ENCODE results near the gene CERS6. TPM values are rescaled to one million over a fixed set of nuclear protein-coding genes. Genes with fewer than 3 reads are reported as not detected.

The CERS6 gene
- polyA plus RNA-seq, 4 donors = 6.8 to 55.4 (median 21.9) TPM

DNA sequence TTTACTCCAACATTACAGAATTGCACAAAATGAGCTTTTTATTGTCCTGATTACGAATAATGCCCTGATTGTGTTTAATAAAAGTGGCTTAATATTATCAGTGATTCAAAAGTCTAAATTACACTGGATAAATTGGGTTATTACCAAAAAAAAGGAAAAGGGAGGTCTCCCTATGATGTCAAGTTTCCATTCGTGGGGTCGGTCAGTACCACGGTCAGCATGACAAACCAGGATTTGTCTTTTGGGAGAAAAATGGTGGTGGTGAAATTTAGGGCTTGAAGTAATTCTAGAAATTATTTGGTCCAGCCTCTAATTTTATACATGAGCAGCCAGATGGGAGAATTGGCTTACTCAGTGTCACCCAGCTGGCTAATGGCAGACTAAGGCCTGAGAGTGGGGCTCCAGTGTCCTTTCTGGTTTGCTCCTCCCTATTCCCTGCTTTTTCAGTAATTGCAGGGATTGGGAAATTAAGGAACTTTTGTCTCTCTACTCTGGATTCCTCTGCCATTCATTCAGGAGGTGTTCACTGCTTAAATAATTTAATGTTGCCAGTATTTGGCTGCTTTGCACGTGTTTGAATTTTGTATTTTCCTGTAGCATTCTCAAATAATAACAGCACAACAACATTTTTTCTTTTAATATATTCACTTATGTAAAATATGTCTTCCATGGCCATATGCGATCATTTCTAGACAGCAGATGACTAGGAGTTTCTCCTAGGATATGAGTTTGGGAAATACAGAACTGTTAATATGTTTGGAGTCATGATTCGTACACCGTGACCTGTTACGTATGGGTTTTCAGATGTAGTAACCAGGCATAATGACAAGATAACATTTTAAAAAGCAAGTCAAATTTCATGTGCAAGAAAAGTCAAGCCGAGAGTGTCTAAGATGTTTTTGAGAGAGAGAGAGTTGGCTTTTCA is 217.5 kb downstream of the CERS6 start:
- Histone ChIP-seq H3K27ac (ENCODE audit: low read depth in 1 of 3, low read length in 2 of 3) (no peak overlapping the region), H3K9me3 (ENCODE audit: control insufficient read depth in 2 of 2, insufficient read depth in 1 of 2, low read depth in 1 of 2, low read length in 1 of 2) (no peaks in the 10 kb centered on the region), H3K4me3 (ENCODE audit: low read depth in 1 of 3, low read length in 3 of 3) (no peak overlapping the region), H3K27me3 (ENCODE audit: control insufficient read depth in 3 of 3, insufficient read depth in 3 of 3, low read length in 3 of 3) (no peaks in the 10 kb centered on the region), H3K4me1 (ENCODE audit: control insufficient read depth in 3 of 3, insufficient read depth in 2 of 3, low read depth in 1 of 3, low read length in 2 of 3) (peaks cover 0 to 6% (median 0%) of the 10 kb centered on the region in 3 donors), H3K36me3 (ENCODE audit: control insufficient read depth in 3 of 3, insufficient read depth in 2 of 3, low read depth in 1 of 3, low read length in 3 of 3) (no peaks in the 10 kb centered on the region)
- WGBS, 3 donors = 78 to 92% (median 85%) methylated on average over 10 of the region's 10 CpGs
- FAIRE-seq (no peak), DNase-seq (no peak)

DNA sequence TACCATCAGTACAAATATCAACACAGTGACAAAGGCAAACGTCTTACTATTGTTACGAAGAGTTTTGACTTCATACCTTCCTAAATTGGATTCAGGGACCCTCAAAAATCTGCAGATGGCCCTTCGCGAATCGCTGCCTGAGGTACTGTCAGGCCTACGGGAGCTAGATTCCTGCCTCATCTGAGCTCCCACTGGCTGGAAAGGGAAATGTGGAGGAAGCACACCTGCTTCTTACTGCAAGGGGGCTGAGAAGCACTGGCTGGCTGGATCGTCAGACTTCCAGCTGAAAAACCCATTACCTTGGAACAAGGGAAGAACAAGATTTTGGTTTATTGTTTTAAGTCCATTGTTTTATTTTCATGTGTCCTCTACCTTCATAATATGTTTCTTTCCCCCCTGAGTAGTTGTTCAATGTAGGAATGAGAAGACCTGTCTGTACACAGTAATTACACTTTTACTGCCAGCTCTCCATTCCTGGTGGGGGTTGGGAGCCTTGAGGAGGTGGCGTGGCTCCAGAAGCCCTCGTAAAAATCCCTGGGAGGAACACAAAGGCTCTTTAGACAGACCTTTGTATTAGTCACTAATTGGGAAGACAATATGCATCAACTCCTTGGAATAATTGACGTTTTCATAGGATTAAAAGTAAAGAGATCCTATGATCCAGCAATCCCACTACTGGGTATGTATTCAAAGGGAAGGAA is 222.2 kb downstream of the CERS6 start:
- Histone ChIP-seq H3K27ac (ENCODE audit: low read depth in 1 of 3, low read length in 2 of 3) (no peak overlapping the region), H3K27me3 (ENCODE audit: control insufficient read depth in 3 of 3, insufficient read depth in 3 of 3, low read length in 3 of 3) (no peaks in the 10 kb centered on the region)
- no peak for FAIRE-seq

DNA sequence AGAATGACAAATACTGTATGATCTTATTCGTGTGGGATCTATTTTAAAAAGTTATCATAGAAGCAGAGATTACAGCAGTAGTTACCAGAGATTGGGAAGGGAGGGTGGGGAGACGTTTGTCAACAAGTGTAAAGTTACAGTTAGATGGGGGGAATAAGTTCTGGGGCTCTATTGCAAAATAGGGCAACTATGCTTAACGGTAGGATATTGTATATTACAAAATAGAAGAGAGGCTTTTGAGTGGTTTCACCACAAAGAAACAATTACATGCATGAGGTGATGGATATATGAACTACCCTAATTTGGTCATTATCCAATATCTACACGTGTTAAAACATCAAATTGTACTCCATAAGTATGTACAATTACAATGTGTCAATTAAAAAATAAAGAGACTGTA is 223.0 kb downstream of the CERS6 start:
- Histone ChIP-seq H3K27ac (ENCODE audit: low read depth in 1 of 3, low read length in 2 of 3) (no peak overlapping the region), H3K4me1 (ENCODE audit: control insufficient read depth in 3 of 3, insufficient read depth in 2 of 3, low read depth in 1 of 3, low read length in 2 of 3) (peaks cover 0 to 13% (median 0%) of the 10 kb centered on the region in 3 donors), H3K9me3 (ENCODE audit: control insufficient read depth in 2 of 2, insufficient read depth in 1 of 2, low read depth in 1 of 2, low read length in 1 of 2) (no peaks in the 10 kb centered on the region), H3K4me3 (ENCODE audit: low read depth in 1 of 3, low read length in 3 of 3) (no peak overlapping the region), H3K27me3 (ENCODE audit: control insufficient read depth in 3 of 3, insufficient read depth in 3 of 3, low read length in 3 of 3) (no peaks in the 10 kb centered on the region), H3K36me3 (ENCODE audit: control insufficient read depth in 3 of 3, insufficient read depth in 2 of 3, low read depth in 1 of 3, low read length in 3 of 3) (no peaks in the 10 kb centered on the region)
- 64 to 70% (median 67%) methylated on average over 4 of the region's 4 CpGs for WGBS, 3 donors
- no peak for FAIRE-seq
- DNase-seq = no peak

More for the DNA sequence above, 222.2 kb downstream of the CERS6 start:
- DNase-seq = peak in 1 of 2 donors; percentile 39
- H3K36me3 ChIP-seq (ENCODE audit: control insufficient read depth in 3 of 3, insufficient read depth in 2 of 3, low read depth in 1 of 3, low read length in 3 of 3) = no peaks in the 10 kb centered on the region
- H3K9me3 ChIP-seq (ENCODE audit: control insufficient read depth in 2 of 2, insufficient read depth in 1 of 2, low read depth in 1 of 2, low read length in 1 of 2) = no peaks in the 10 kb centered on the region
- H3K4me1 ChIP-seq (ENCODE audit: control insufficient read depth in 3 of 3, insufficient read depth in 2 of 3, low read depth in 1 of 3, low read length in 2 of 3) = peaks cover 0 to 13% (median 0%) of the 10 kb centered on the region in 3 donors
- H3K4me3 ChIP-seq (ENCODE audit: low read depth in 1 of 3, low read length in 3 of 3) = no peak overlapping the region
- WGBS, 3 donors = 66 to 80% (median 75%) methylated on average over 10 of the region's 10 CpGs

DNA sequence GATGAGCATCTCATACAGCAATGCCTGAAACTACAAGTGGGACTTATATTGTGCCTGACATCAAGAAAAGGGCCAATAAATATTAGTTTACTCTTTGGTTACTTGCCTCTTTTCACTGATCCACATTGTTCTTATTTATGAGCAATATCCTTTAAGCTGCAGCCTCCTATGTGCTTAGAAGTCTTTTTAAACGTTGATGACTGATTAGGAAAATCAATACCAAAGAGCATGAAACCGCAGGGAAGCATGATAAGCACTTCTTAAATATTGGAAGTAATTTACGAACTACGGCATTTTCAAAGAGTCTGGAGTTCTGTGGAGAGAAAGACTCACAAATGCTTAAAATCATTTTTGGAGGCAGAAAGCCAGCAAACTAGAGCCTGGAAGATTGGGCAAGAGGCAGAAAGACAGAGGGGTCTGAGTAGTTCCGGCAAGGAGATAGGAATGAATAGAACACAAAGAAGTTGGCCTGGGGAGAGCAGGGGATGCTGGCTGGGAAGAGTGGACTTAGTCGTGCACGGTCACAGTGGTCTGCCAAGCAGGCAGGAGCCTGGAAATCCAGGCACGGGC is 223.8 kb downstream of the CERS6 start:
- H3K36me3 ChIP-seq (ENCODE audit: control insufficient read depth in 3 of 3, insufficient read depth in 2 of 3, low read depth in 1 of 3, low read length in 3 of 3) = no peaks in the 10 kb centered on the region
- FAIRE-seq (no peak), DNase-seq (no peak)
- no peak overlapping the region for H3K27ac ChIP-seq (ENCODE audit: low read depth in 1 of 3, low read length in 2 of 3)
- H3K4me3 ChIP-seq (ENCODE audit: low read depth in 1 of 3, low read length in 3 of 3) = no peak overlapping the region
- 35 to 69% (median 56%) methylated on average over 8 of the region's 8 CpGs for WGBS, 3 donors
- H3K9me3 ChIP-seq (ENCODE audit: control insufficient read depth in 2 of 2, insufficient read depth in 1 of 2, low read depth in 1 of 2, low read length in 1 of 2) = no peaks in the 10 kb centered on the region
- H3K4me1 ChIP-seq (ENCODE audit: control insufficient read depth in 3 of 3, insufficient read depth in 2 of 3, low read depth in 1 of 3, low read length in 2 of 3) = peaks cover 0 to 13% (median 0%) of the 10 kb centered on the region in 3 donors
- H3K27me3 ChIP-seq (ENCODE audit: control insufficient read depth in 3 of 3, insufficient read depth in 3 of 3, low read length in 3 of 3) = no peaks in the 10 kb centered on the region

DNA sequence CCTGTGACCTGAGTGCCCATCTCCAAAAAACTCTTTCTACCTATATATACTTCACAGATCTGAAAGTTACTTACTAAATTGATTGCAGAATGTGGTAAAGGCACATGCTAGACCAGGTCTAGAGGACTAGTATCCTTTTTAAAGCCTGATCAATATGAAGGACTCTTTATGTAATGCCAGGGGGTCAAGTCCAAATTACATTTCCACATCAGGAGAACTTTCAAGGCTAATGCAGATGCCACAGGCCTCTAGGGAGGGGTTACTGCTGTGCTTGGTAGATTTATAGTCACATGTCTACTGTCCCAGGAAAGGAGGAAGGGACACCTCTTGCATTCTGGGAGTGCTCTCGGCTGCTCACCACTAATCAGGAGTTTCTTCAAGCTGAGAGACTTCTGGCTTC is 227.9 kb downstream of the CERS6 start:
- Histone ChIP-seq H3K27me3 (ENCODE audit: control insufficient read depth in 3 of 3, insufficient read depth in 3 of 3, low read length in 3 of 3) (no peaks in the 10 kb centered on the region), H3K36me3 (ENCODE audit: control insufficient read depth in 3 of 3, insufficient read depth in 2 of 3, low read depth in 1 of 3, low read length in 3 of 3) (peaks cover 0 to 2% (median 0%) of the 10 kb centered on the region in 3 donors), H3K27ac (ENCODE audit: low read depth in 1 of 3, low read length in 2 of 3) (no peak overlapping the region), H3K4me3 (ENCODE audit: low read depth in 1 of 3, low read length in 3 of 3) (no peak overlapping the region), H3K4me1 (ENCODE audit: control insufficient read depth in 3 of 3, insufficient read depth in 2 of 3, low read depth in 1 of 3, low read length in 2 of 3) (peaks cover 0 to 8% (median 0%) of the 10 kb centered on the region in 3 donors), H3K9me3 (ENCODE audit: control insufficient read depth in 2 of 2, insufficient read depth in 1 of 2, low read depth in 1 of 2, low read length in 1 of 2) (no peaks in the 10 kb centered on the region)
- 68 to 80% (median 77%) methylated on average over 1 of the region's 1 CpG for WGBS, 3 donors
- no peak for DNase-seq
- no peak for FAIRE-seq

DNA sequence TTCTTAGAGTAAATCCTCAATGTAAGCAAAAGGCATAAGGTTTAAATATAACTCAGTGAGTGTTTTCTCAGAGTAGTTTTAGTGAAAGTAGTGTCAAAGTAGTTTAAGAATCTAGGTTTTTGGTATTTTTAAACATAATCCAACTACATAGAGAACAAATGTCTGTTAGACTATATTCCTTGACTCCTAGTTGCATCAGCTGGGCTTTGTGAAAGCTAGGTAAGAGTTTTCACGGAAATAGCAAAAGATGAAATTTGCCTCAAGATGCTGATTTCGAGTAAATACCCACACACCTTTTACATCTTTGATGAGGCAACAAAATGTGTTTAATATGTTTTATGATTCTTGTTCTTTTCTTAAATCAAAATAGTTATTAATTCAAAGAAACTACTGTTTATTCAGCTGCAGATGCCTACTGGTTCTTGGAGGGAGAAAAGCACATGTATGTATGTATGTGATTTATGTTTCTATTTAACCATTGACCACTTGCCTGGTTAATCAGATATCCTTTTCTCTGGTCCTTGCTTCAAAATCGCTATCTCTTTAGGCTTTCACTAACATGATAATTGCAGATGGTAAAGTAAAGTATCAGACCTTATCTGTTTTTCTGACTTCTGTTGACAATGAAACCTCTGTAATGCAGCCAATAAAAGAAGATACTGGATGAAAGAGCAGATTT is 229.0 kb downstream of the CERS6 start:
- Histone ChIP-seq H3K9me3 (ENCODE audit: control insufficient read depth in 2 of 2, insufficient read depth in 1 of 2, low read depth in 1 of 2, low read length in 1 of 2) (no peaks in the 10 kb centered on the region), H3K36me3 (ENCODE audit: control insufficient read depth in 3 of 3, insufficient read depth in 2 of 3, low read depth in 1 of 3, low read length in 3 of 3) (peaks cover 0 to 2% (median 0%) of the 10 kb centered on the region in 3 donors), H3K4me1 (ENCODE audit: control insufficient read depth in 3 of 3, insufficient read depth in 2 of 3, low read depth in 1 of 3, low read length in 2 of 3) (peaks cover 3 to 14% (median 4%) of the 10 kb centered on the region in 3 donors), H3K27ac (ENCODE audit: low read depth in 1 of 3, low read length in 2 of 3) (no peak overlapping the region), H3K4me3 (ENCODE audit: low read depth in 1 of 3, low read length in 3 of 3) (no peak overlapping the region), H3K27me3 (ENCODE audit: control insufficient read depth in 3 of 3, insufficient read depth in 3 of 3, low read length in 3 of 3) (no peaks in the 10 kb centered on the region)
- 84 to 87% (median 86%) methylated on average over 3 of the region's 3 CpGs for WGBS, 3 donors
- FAIRE-seq = no peak
- no peak for DNase-seq

DNA sequence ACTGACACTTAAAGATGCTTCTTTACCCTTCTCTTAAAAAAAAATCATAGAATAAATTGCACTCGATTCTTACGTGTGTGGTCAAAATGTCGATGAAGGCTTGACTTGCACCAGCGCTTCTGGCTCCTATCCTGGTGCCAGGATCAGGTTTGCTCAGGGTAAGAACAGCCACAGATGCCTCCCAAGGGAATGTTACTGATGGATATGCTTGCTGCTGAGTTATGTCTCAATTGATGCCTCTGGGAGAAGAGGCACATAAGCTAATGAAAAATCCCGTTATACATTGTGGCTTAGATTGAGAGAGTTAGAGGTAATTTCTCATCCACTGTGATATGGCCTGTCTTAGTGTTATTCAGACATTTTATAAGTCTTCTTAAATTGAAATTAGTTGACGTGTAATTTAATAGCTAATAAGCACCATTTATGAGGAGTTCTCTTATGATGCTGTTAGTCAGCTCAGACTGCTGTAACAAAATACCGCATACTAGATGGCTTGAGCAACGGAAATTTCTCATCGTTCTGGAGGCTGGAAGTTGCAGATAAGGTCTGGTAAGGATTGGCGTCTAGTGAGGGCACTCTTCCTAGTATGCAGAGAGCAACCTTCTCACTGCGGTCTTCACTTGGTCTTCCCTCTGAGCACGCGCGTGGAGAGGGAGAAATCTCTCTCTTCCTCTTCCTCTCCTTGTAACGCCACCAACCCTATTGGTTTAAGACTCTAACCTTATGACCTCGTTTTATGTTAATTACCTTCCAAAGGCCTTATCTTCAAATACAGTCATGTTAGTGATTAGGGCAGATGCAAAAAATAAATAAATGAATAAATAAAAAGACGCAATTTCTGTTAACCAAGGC is 229.8 kb downstream of the CERS6 start:
- no peak for DNase-seq
- Histone ChIP-seq H3K9me3 (ENCODE audit: control insufficient read depth in 2 of 2, insufficient read depth in 1 of 2, low read depth in 1 of 2, low read length in 1 of 2) (no peaks in the 10 kb centered on the region), H3K27ac (ENCODE audit: low read depth in 1 of 3, low read length in 2 of 3) (no peak overlapping the region), H3K27me3 (ENCODE audit: control insufficient read depth in 3 of 3, insufficient read depth in 3 of 3, low read length in 3 of 3) (no peaks in the 10 kb centered on the region), H3K36me3 (ENCODE audit: control insufficient read depth in 3 of 3, insufficient read depth in 2 of 3, low read depth in 1 of 3, low read length in 3 of 3) (peaks cover 0 to 2% (median 0%) of the 10 kb centered on the region in 3 donors), H3K4me3 (ENCODE audit: low read depth in 1 of 3, low read length in 3 of 3) (no peak overlapping the region), H3K4me1 (ENCODE audit: control insufficient read depth in 3 of 3, insufficient read depth in 2 of 3, low read depth in 1 of 3, low read length in 2 of 3) (peaks cover 4 to 20% (median 7%) of the 10 kb centered on the region in 3 donors)
- 88 to 91% (median 89%) methylated on average over 17 of the region's 17 CpGs for WGBS, 3 donors
- FAIRE-seq = no peak
